SK-N-MC (cell line): ENCODE results near the gene EXD3.

Source experiments
- EZH2 ChIP-seq: fragments of 200-600 bp; sonication (generic); IDR thresholded peaks from one replicate; pipeline ENCODE4 v1.6.1; 2017; ENCODE audit warnings: antibody characterized with exemption
- FOXP2 ChIP-seq: optimal IDR thresholded peaks from 2 replicates; pipeline ENCODE3; 2011; ENCODE audit warnings: mild to moderate bottlenecking, moderate library complexity; ENCODE audit not compliant: insufficient read depth; ENCODE audit errors: extremely low read length, control extremely low read depth
- POLR2AphosphoS5 ChIP-seq: IDR thresholded peaks from 2 replicates; pipeline ENCODE4 v1.6.1; 2012; ENCODE audit warnings: mild to moderate bottlenecking, low read depth, low read length, borderline replicate concordance

GRCh38 chr9:137316012-137316981 lies 106.7 kb downstream of the EXD3 start:
- TF ChIP-seq EZH2 (no peak), POLR2AphosphoS5 (no peak), FOXP2 (no peak)
